ENCODE data around the gene SNX7. TPM values are rescaled to one million over a fixed set of nuclear protein-coding genes. Genes with fewer than 3 reads are reported as not detected.

The SNX7 gene
- total and polyA plus RNA-seq, 9 donors = 23.8 to 36.4 (median 26.9) TPM

DNA sequence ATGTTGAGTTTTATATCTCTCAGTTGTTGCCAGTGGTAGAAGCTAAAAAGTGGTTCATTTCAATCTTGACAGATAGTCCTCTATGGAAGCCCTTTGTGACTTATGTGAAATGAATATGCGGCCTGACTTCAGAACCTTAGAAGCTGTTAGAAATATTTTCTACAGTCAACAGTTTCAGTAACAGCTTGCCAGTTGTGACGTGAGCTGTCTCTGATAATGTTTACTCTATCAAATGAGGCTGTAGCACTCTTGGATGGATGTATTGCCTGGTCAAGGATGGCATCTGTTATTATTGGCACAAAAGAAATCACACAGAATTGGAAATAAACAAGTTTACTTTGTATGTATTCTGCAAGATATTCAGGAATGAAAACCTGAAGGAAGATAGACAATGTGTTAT is 31.9 kb downstream of the SNX7 start:
- H3K27ac ChIP-seq (ENCODE audit: low read length) = no peak overlapping the region
- no peaks in the 10 kb centered on the region for H3K4me1 ChIP-seq (ENCODE audit: control insufficient read depth, insufficient read depth, low read length)
- no peaks in the 10 kb centered on the region for H3K27me3 ChIP-seq (ENCODE audit: control insufficient read depth, insufficient read depth, low read length)
- DNase-seq = no peak
- no CpG with 5 or more reads among the region's 2 CpGs for WGBS (ENCODE audit: insufficient coverage)
- no peaks in the 10 kb centered on the region for H3K36me3 ChIP-seq (ENCODE audit: control insufficient read depth, insufficient read depth, low read length)
- H3K9me3 ChIP-seq (replicated peaks; ENCODE audit: control insufficient read depth, low read depth, low read length) = no peaks in the 10 kb centered on the region
- H3K4me3 ChIP-seq (ENCODE audit: low read length) = no peak overlapping the region

DNA sequence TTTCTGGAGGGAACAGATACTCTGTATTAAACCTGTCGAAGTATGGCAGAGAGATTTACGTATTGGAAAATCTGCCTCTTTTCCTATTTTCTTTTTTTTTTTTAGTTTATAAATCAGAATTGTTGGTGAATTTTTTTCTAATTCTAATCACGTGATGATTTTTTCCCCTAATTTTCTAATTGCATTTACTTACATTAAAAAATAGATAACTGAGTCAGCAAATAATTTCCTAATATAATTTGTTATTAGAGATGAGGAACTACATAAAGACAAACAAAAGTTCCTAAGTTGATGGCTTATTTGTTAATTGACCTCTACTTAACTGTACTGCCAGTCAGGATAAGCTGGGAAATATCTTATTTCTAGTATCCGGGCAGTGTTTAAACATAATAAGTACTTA is 34.6 kb downstream of the SNX7 start:
- no peaks in the 10 kb centered on the region for H3K4me1 ChIP-seq (ENCODE audit: control insufficient read depth, insufficient read depth, low read length)
- H3K27me3 ChIP-seq (ENCODE audit: control insufficient read depth, insufficient read depth, low read length) = no peaks in the 10 kb centered on the region
- no CpG with 5 or more reads among the region's 4 CpGs for WGBS (ENCODE audit: insufficient coverage)
- H3K27ac ChIP-seq (ENCODE audit: low read length) = no peak overlapping the region
- no peak overlapping the region for H3K4me3 ChIP-seq (ENCODE audit: low read length)
- DNase-seq = no peak
- H3K36me3 ChIP-seq (ENCODE audit: control insufficient read depth, insufficient read depth, low read length) = no peaks in the 10 kb centered on the region
- no peaks in the 10 kb centered on the region for H3K9me3 ChIP-seq (replicated peaks; ENCODE audit: control insufficient read depth, low read depth, low read length)

DNA sequence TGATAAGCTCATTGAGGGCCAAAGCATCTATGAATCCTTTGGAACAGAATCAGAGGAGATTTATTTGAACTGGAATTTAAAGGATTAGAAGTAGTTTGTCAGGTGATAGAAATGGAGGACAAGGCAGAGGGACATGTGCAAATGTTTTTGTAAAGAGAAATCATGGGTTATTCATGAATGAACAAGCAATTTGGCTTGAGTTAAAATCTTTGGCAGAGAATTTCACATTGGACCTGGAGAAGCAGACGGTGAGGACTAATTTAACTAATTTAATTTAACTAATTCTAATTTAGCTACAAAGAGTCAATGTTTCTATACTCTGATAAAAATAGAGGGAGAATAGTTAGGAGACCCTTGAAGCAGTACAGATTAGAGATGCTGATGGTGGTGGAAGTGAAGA is 36.3 kb downstream of the SNX7 start:
- no peak overlapping the region for H3K4me3 ChIP-seq (ENCODE audit: low read length)
- no peaks in the 10 kb centered on the region for H3K36me3 ChIP-seq (ENCODE audit: control insufficient read depth, insufficient read depth, low read length)
- no peaks in the 10 kb centered on the region for H3K9me3 ChIP-seq (replicated peaks; ENCODE audit: control insufficient read depth, low read depth, low read length)
- no peak overlapping the region for H3K27ac ChIP-seq (ENCODE audit: low read length)
- H3K4me1 ChIP-seq (ENCODE audit: control insufficient read depth, insufficient read depth, low read length) = no peaks in the 10 kb centered on the region
- no peaks in the 10 kb centered on the region for H3K27me3 ChIP-seq (ENCODE audit: control insufficient read depth, insufficient read depth, low read length)
- no CpG with 5 or more reads among the region's 1 CpG for WGBS (ENCODE audit: insufficient coverage)
- no peak for DNase-seq

DNA sequence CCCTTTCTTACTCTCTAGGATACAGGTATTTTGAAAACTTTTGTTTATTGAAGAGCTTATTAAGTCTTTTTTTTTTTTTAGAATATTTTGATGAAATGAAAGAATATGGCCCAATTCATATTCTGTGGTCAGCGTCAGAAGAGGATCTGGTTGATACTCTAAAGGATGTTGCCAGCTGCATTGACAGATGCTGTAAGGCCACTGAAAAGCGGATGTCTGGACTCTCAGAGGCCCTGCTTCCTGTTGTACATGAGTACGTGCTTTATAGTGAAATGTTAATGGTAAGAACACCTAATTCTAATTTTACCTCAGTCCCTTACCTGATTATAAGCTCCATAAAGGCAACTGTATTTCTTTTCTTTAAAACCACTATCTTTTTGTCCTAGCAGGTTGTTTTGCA is 37.1 kb downstream of the SNX7 start:
- DNase-seq = no peak
- Histone ChIP-seq H3K27me3 (ENCODE audit: control insufficient read depth, insufficient read depth, low read length) (no peaks in the 10 kb centered on the region), H3K36me3 (ENCODE audit: control insufficient read depth, insufficient read depth, low read length) (no peaks in the 10 kb centered on the region), H3K4me3 (ENCODE audit: low read length) (no peak overlapping the region), H3K9me3 (replicated peaks; ENCODE audit: control insufficient read depth, low read depth, low read length) (no peaks in the 10 kb centered on the region), H3K27ac (ENCODE audit: low read length) (no peak overlapping the region), H3K4me1 (ENCODE audit: control insufficient read depth, insufficient read depth, low read length) (no peaks in the 10 kb centered on the region)
- WGBS (ENCODE audit: insufficient coverage) = no CpG with 5 or more reads among the region's 3 CpGs

DNA sequence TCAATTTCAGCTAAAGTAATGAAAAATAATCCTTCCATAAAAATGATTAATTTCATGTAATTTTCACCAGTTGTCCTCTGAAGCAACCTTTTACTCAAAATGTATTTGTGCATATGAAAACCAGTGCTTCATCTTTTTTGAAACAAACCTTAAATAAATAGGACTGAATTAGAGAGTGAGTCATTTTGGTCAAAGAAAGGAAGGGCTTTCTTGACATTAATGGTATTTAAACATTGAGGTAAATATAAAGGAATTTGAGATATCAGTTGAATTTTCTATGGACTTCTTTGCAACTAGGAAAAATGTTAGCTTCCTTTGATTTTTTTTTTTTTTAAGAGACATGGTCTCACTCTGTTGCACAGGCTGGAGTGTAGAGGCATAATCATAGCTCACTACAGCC is 38.7 kb downstream of the SNX7 start:
- no peak for DNase-seq
- no peaks in the 10 kb centered on the region for H3K4me1 ChIP-seq (ENCODE audit: control insufficient read depth, insufficient read depth, low read length)
- no peaks in the 10 kb centered on the region for H3K27me3 ChIP-seq (ENCODE audit: control insufficient read depth, insufficient read depth, low read length)
- no peak overlapping the region for H3K4me3 ChIP-seq (ENCODE audit: low read length)
- H3K9me3 ChIP-seq (replicated peaks; ENCODE audit: control insufficient read depth, low read depth, low read length) = no peaks in the 10 kb centered on the region
- H3K36me3 ChIP-seq (ENCODE audit: control insufficient read depth, insufficient read depth, low read length) = peaks cover 3% of the 10 kb centered on the region
- H3K27ac ChIP-seq (ENCODE audit: low read length) = no peak overlapping the region

DNA sequence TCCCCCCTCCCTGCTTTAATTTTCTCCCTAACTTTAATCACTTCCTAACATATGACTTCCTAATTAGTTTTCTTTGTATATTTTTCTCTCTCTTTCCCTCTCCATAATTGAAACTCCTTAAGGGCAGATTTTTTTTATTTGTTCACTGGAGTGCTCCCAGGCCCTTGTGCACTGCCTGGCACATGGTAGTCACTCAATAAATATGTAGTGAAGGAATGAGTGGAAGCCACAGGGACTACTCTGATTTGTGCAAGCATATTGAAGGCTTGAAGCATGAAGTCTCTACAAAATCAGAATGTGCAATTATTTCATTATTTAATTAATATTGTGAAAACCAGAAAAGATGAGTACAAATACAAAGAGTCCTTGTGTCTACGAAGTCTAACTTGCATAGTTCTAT is 41.5 kb downstream of the SNX7 start:
- H3K9me3 ChIP-seq (replicated peaks; ENCODE audit: control insufficient read depth, low read depth, low read length) = no peaks in the 10 kb centered on the region
- no peak overlapping the region for H3K27ac ChIP-seq (ENCODE audit: low read length)
- no CpG with 5 or more reads among the region's 1 CpG for WGBS (ENCODE audit: insufficient coverage)
- no peaks in the 10 kb centered on the region for H3K4me1 ChIP-seq (ENCODE audit: control insufficient read depth, insufficient read depth, low read length)
- H3K27me3 ChIP-seq (ENCODE audit: control insufficient read depth, insufficient read depth, low read length) = no peaks in the 10 kb centered on the region
- no peak overlapping the region for H3K4me3 ChIP-seq (ENCODE audit: low read length)
- no peak for DNase-seq
- H3K36me3 ChIP-seq (ENCODE audit: control insufficient read depth, insufficient read depth, low read length) = peaks cover 3% of the 10 kb centered on the region

DNA sequence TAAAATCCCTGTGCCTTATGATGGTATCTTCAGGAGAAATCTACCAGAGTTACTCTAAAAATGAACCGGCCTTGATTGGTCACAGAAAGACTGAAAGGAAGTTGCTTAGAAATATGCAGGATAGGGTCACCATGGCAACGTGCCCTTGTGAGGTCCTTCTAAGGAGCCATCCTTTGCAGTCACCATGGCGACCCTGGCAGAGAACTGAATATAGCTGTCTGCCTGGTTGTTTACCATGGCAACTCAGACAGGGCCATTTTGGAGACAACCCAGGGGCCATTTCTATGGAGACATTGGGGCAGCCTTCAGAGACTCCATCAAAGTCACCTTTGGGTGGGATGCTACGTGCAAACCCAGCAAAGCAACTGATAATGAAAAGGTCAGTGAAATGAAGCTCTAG is 43.0 kb downstream of the SNX7 start:
- Histone ChIP-seq H3K4me3 (ENCODE audit: low read length) (no peak overlapping the region), H3K36me3 (ENCODE audit: control insufficient read depth, insufficient read depth, low read length) (peaks cover 7% of the 10 kb centered on the region), H3K27ac (ENCODE audit: low read length) (no peak overlapping the region), H3K9me3 (replicated peaks; ENCODE audit: control insufficient read depth, low read depth, low read length) (no peaks in the 10 kb centered on the region), H3K27me3 (ENCODE audit: control insufficient read depth, insufficient read depth, low read length) (no peaks in the 10 kb centered on the region), H3K4me1 (ENCODE audit: control insufficient read depth, insufficient read depth, low read length) (no peaks in the 10 kb centered on the region)
- DNase-seq = peak; percentile 4
- 83% methylated on average over 3 of the region's 4 CpGs for WGBS (ENCODE audit: insufficient coverage)

DNA sequence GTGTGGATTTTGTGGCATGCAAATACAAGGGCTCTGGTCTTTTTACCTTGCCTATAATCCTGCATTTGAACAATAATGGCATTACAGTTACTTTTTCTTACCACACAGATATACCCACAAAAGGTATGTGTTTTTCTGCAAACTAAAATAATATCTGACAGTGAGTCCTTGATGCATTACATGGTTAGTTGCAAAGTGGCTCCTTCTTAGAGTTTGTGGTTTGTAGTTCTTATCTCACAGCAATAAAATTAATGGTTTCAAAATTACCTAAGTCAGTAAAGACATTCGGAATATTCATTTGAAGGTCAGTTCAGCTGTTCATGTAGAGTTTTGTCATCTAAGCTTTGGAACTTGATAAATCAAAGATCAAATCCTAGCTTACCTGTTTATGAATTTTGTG is 43.5 kb downstream of the SNX7 start:
- Histone ChIP-seq H3K4me3 (ENCODE audit: low read length) (no peak overlapping the region), H3K4me1 (ENCODE audit: control insufficient read depth, insufficient read depth, low read length) (no peaks in the 10 kb centered on the region), H3K9me3 (replicated peaks; ENCODE audit: control insufficient read depth, low read depth, low read length) (no peaks in the 10 kb centered on the region), H3K27me3 (ENCODE audit: control insufficient read depth, insufficient read depth, low read length) (no peaks in the 10 kb centered on the region), H3K27ac (ENCODE audit: low read length) (no peak overlapping the region), H3K36me3 (ENCODE audit: control insufficient read depth, insufficient read depth, low read length) (peaks cover 7% of the 10 kb centered on the region)
- DNase-seq = no peak
- no CpG with 5 or more reads among the region's 1 CpG for WGBS (ENCODE audit: insufficient coverage)

DNA sequence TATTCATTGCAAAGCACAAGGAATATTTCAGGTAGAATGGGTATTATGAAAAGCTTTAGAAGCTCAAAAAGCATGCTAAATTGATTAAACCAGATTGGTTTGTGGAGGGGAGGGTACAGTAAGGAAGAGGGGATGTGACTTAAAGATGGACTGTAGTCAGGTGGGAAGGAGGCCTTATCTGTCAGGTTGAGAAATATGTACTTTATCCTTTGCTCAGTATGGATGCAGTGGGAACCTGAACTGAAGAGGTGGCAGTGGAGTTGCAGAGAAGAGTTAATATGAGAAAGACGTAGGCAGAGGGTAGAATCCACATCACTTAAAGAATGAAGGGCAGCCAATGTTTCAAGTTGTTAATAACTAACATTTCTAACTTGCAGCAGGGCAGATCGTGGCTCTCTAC is 44.1 kb downstream of the SNX7 start:
- Histone ChIP-seq H3K4me3 (ENCODE audit: low read length) (no peak overlapping the region), H3K4me1 (ENCODE audit: control insufficient read depth, insufficient read depth, low read length) (no peaks in the 10 kb centered on the region), H3K27me3 (ENCODE audit: control insufficient read depth, insufficient read depth, low read length) (no peaks in the 10 kb centered on the region), H3K36me3 (ENCODE audit: control insufficient read depth, insufficient read depth, low read length) (peaks cover 7% of the 10 kb centered on the region), H3K9me3 (replicated peaks; ENCODE audit: control insufficient read depth, low read depth, low read length) (no peaks in the 10 kb centered on the region), H3K27ac (ENCODE audit: low read length) (no peak overlapping the region)
- DNase-seq = no peak
- WGBS (ENCODE audit: insufficient coverage) = 80% methylated on average over 1 of the region's 2 CpGs

DNA sequence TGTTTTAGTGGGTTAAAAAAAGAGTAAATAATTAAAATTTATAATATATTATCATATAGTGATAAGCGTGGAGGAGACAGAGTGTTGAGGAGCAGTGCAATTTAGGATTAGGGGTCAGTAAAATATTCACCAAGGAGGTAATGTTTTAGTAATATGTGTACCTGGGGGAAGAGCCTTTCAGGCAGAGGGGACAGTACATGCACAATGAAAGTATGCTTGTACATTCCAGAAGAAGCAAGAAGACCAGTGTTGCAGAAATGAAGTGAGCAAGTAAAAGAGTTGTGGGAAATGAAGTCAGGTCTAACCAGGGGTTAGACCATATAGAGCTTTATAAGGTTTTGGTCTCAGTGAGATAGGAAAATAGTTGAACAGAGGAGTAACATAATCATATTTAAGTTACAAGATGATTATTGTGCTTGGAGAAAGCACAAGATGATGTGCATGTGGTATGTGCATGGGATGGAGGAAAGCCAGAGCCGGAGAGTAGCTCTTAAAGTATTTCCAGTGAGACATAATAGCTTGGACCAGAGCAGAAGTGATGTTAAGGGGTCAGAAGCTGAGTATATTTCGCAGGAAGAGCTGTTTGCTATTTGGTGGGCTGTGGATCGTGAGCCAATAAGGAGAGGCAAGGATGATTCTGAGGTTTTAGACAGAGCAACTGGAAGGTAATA is 44.8 kb downstream of the SNX7 start:
- DNase-seq = peak; percentile 76
- Histone ChIP-seq H3K9me3 (replicated peaks; ENCODE audit: control insufficient read depth, low read depth, low read length) (no peaks in the 10 kb centered on the region), H3K36me3 (ENCODE audit: control insufficient read depth, insufficient read depth, low read length) (peaks cover 7% of the 10 kb centered on the region), H3K4me3 (ENCODE audit: low read length) (no peak overlapping the region), H3K4me1 (ENCODE audit: control insufficient read depth, insufficient read depth, low read length) (no peaks in the 10 kb centered on the region), H3K27ac (ENCODE audit: low read length) (no peak overlapping the region), H3K27me3 (ENCODE audit: control insufficient read depth, insufficient read depth, low read length) (no peaks in the 10 kb centered on the region)
- 66% methylated on average over 4 of the region's 4 CpGs for WGBS (ENCODE audit: insufficient coverage)

DNA sequence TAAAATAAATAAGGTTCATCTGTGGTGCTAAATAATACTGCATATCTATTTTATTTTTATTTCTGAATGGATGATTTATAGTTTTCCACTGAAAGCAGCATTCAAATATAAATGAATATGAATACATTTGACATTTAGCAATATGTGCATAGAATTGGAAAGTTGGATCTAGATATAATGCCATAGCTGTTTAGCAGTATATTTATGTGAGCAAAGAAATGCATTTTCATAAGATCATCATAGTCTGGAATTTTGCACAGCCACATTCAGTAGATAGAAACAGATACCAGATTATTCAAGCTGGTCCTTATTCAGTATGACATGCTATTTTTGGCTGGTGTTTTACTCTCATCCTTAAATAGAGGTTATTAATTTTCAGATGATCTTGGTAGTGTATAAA is 46.0 kb downstream of the SNX7 start:
- Histone ChIP-seq H3K36me3 (ENCODE audit: control insufficient read depth, insufficient read depth, low read length) (peaks cover 7% of the 10 kb centered on the region), H3K4me1 (ENCODE audit: control insufficient read depth, insufficient read depth, low read length) (no peaks in the 10 kb centered on the region), H3K27ac (ENCODE audit: low read length) (no peak overlapping the region), H3K27me3 (ENCODE audit: control insufficient read depth, insufficient read depth, low read length) (no peaks in the 10 kb centered on the region), H3K4me3 (ENCODE audit: low read length) (no peak overlapping the region), H3K9me3 (replicated peaks; ENCODE audit: control insufficient read depth, low read depth, low read length) (no peaks in the 10 kb centered on the region)
- DNase-seq = peak; percentile 7

Data from muscle of leg (tissue), 11 donors.